Smooth muscle cell (in vitro differentiated cells): Measurements from ENCODE around the gene ENDOU. TPM values are rescaled to one million over a fixed set of nuclear protein-coding genes. Genes with fewer than 3 reads are reported as not detected.

Experiments
- DNase-seq: peaks from one replicate; lab custom pipeline; 2025; ENCODE audit not compliant: unreplicated experiment; lab: John Stamatoyannopoulos, UW
- H2AFZ ChIP-seq: fragments of 200-600 bp; sonication (generic); 2 replicates; pipeline ENCODE4 v1.6.0; 2016; ENCODE audit warnings: antibody characterized with exemption, low read depth, mild to moderate bottlenecking
- H3F3A ChIP-seq: fragments of 200-600 bp; sonication (generic); 2 replicates; pipeline ENCODE4 v1.6.0; 2017; ENCODE audit warnings: antibody characterized with exemption, low read depth
- H3K27ac ChIP-seq: fragments of 200-600 bp; sonication (generic); 2 replicates; pipeline ENCODE4 v1.5.1; 2016; ENCODE audit warnings: low read depth, mild to moderate bottlenecking
- H3K27me3 ChIP-seq: fragments of 200-600 bp; sonication (generic); 2 replicates; pipeline ENCODE4 v1.6.1; 2016; ENCODE audit warnings: low read depth, mild to moderate bottlenecking
- H3K36me3 ChIP-seq: fragments of 200-600 bp; sonication (generic); 2 replicates; pipeline ENCODE4 v1.5.1; 2016; ENCODE audit warnings: low read depth
- H3K4me1 ChIP-seq: fragments of 200-600 bp; sonication (generic); 2 replicates; pipeline ENCODE4 v1.5.1; 2016; ENCODE audit warnings: low read depth
- H3K4me2 ChIP-seq: fragments of 200-600 bp; sonication (generic); 2 replicates; pipeline ENCODE4 v1.6.0; 2016; ENCODE audit warnings: mild to moderate bottlenecking
- H3K4me3 ChIP-seq: fragments of 200-600 bp; sonication (generic); 2 replicates; pipeline ENCODE4 v1.5.1; 2016; ENCODE audit warnings: mild to moderate bottlenecking
- H3K79me2 ChIP-seq: fragments of 200-600 bp; sonication (generic); 2 replicates; pipeline ENCODE4 v1.6.0; 2016; ENCODE audit warnings: low read depth, mild to moderate bottlenecking
- H3K9ac ChIP-seq: fragments of 200-600 bp; sonication (generic); 2 replicates; pipeline ENCODE4 v1.6.0; 2016; ENCODE audit warnings: low read depth
- H3K9me3 ChIP-seq: fragments of 200-600 bp; sonication (generic); replicated peaks from 2 replicates; pipeline ENCODE4 v1.5.1; 2016; ENCODE audit warnings: low read depth
- H4K20me1 ChIP-seq: fragments of 200-600 bp; sonication (generic); 2 replicates; pipeline ENCODE4 v1.6.0; 2016; ENCODE audit warnings: low read depth
- CTCF ChIP-seq: fragments of 200-600 bp; sonication (generic); IDR thresholded peaks from 2 replicates; pipeline ENCODE4 v1.5.1; 2017; ENCODE audit warnings: borderline replicate concordance, mild to moderate bottlenecking, antibody characterized with exemption; ENCODE audit not compliant: insufficient read depth, poor library complexity, severe bottlenecking
- WGBS: methylation state at CpG from one replicate; pipeline ENCODE4 v1.1.7; 2016; ENCODE audit warnings: low lambda C conversion rate; 5-methylcytosine and 5-hydroxymethylcytosine counted together
- polyA plus RNA-seq: library from polyadenylated mRNA; unstranded; fragments of >200 nt; fragmentation: Nextera tagmentation; extraction: Ambion mirVana; gene quantifications from 2 replicates; pipeline ENCODE4 v1.2.1, GENCODE V29; 2016
- total RNA-seq: library from RNA; depleted of rRNA; stranded (reverse); fragments of >200 nt; gene quantifications from 2 replicates; pipeline ENCODE4 v1.2.3, GENCODE V29; 2014

ENDOU gene
- total and polyA plus RNA-seq, 2 experiments from 2014 or later = 0.47 to 5.1 TPM

GRCh38 chr12:47753021-47754001 is 28.0 kb upstream of the ENDOU start:
- 57% methylated on average over 11 of the region's 11 CpGs for WGBS
- DNase-seq = no peak
- H3K4me1 ChIP-seq = peaks cover 23% of the 10 kb centered on the region
- H3K9ac ChIP-seq = no peak overlapping the region
- no peak overlapping the region for H2AFZ ChIP-seq
- no peaks in the 10 kb centered on the region for H3K9me3 ChIP-seq
- no peak overlapping the region for H3K4me3 ChIP-seq
- no peaks in the 10 kb centered on the region for H3K27me3 ChIP-seq
- no peaks in the 10 kb centered on the region for H3K79me2 ChIP-seq
- TF ChIP-seq CTCF = no peak
- H4K20me1 ChIP-seq = no peaks in the 10 kb centered on the region
- no peaks in the 10 kb centered on the region for H3K36me3 ChIP-seq
- peak overlapping the region; percentile 18 for H3K4me2 ChIP-seq
- H3F3A ChIP-seq = no peaks in the 10 kb centered on the region
- peak overlapping the region; percentile 53 for H3K27ac ChIP-seq

- no peaks in the 10 kb centered on the region for H4K20me1 ChIP-seq
- no peak for DNase-seq
- H3K27me3 ChIP-seq = no peaks in the 10 kb centered on the region
- H3K79me2 ChIP-seq = no peaks in the 10 kb centered on the region
- H2AFZ ChIP-seq = no peak overlapping the region
- no peak overlapping the region for H3K4me2 ChIP-seq
- H3K36me3 ChIP-seq = no peaks in the 10 kb centered on the region
- no peaks in the 10 kb centered on the region for H3K9me3 ChIP-seq
- H3K9ac ChIP-seq = no peak overlapping the region
- peaks cover 15% of the 10 kb centered on the region for H3K4me1 ChIP-seq
- no peak for TF ChIP-seq CTCF
- WGBS = 87% methylated on average over 7 of the region's 7 CpGs
- H3K4me3 ChIP-seq = no peak overlapping the region
- H3F3A ChIP-seq = no peaks in the 10 kb centered on the region
- peak overlapping the region; percentile 53 for H3K27ac ChIP-seq
These were observed 27.3 kb upstream of the ENDOU start for GRCh38 chr12:47752552-47752951.

DNA sequence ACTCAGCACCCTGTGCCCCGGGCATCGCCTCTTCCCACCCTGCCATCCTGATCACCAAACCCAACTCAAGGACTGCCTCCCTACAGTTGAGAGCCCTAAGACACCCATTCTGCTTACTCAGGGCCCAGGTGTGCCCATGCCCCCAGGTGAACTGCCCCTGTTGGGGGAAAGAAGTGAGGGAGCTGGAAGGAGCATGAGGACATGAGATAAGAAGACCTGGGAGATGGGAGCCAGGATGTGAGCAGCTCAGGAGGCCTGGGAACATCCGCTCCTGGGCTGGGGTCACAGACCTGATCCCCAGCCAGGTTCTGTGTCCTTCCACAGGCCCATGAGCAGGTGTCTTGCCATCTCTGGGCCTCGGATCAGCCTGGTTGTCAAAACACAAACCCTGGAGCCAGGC is 26.8 kb upstream of the ENDOU start:
- H3K4me1 ChIP-seq = peaks cover 11% of the 10 kb centered on the region
- no peak overlapping the region for H3K4me3 ChIP-seq
- no peaks in the 10 kb centered on the region for H3K79me2 ChIP-seq
- no peak overlapping the region for H2AFZ ChIP-seq
- no peak overlapping the region for H3K4me2 ChIP-seq
- no peak overlapping the region for H3K9ac ChIP-seq
- TF ChIP-seq CTCF = no peak
- no peak for DNase-seq
- H3K9me3 ChIP-seq = no peaks in the 10 kb centered on the region
- 98% methylated on average over 4 of the region's 4 CpGs for WGBS
- no peak overlapping the region for H3K27ac ChIP-seq
- no peaks in the 10 kb centered on the region for H3K36me3 ChIP-seq
- no peaks in the 10 kb centered on the region for H4K20me1 ChIP-seq
- no peaks in the 10 kb centered on the region for H3F3A ChIP-seq
- H3K27me3 ChIP-seq = no peaks in the 10 kb centered on the region
